Endothelial cell of umbilical vein (primary cell): Measurements from ENCODE around the gene SLC22A17. TPM values are rescaled to one million over a fixed set of nuclear protein-coding genes. Genes with fewer than 3 reads are reported as not detected.
"Not testable (repeated sequence)": the region's sequence is repeated elsewhere in the genome, so short reads cannot be mapped to it uniquely, and the experiment has no call there.

Experiments
- BruUV-seq: library from RNA; stranded (reverse); fragments of 400-500 nt; replicated peaks from 2 replicates; lab custom pipeline; 2021; lab: Mats Ljungman, UMichigan
- CTCF ChIA-PET: fragments of 300-600, 350-600 bp; sonication (Branson Sonifier 250); formaldehyde crosslinking; loops from one replicate; lab custom pipeline; 2021; ENCODE audit warnings: antibody characterized with exemption, inconsistent platforms; lab: Charles Lee
- POLR2A ChIA-PET: fragments of 300-600, 350-600 bp; sonication (Branson Sonifier 250); formaldehyde crosslinking; loops from one replicate; lab custom pipeline; 2021; ENCODE audit warnings: antibody characterized with exemption, inconsistent platforms; lab: Charles Lee
- DNase-seq: peaks from one replicate; pipeline ENCODE4 v3.0.0-alpha.2; 2011; ENCODE audit warnings: low read depth, low spot score
- FAIRE-seq: peaks from 2 replicates; lab custom pipeline; 2011; peaks lifted over from hg19 to GRCh38; lab: Jason Lieb, UNC
- H2AFZ ChIP-seq: 2 replicates; pipeline ENCODE4 v1.6.0; 2012; ENCODE audit warnings: low read depth, low read length, control low read depth, inconsistent platforms
- H3K27ac ChIP-seq: 2 replicates; pipeline ENCODE4 v1.5.1; 2011; ENCODE audit warnings: low read depth, mild to moderate bottlenecking, control low read depth, low read length, moderate library complexity; ENCODE audit not compliant: insufficient read depth
- H3K27me3 ChIP-seq, 2 experiments: 2 replicates each; pipeline versions ENCODE4 v1.6.0 to v1.6.1; 2011; ENCODE audit warnings: low read length in 2 of 2, mixed read lengths in 1 of 2; ENCODE audit not compliant: control insufficient read depth in 2 of 2, insufficient read depth in 2 of 2
- H3K36me3 ChIP-seq, 2 experiments: 2 replicates in 1 of 2; 3 replicates in 1 of 2; pipeline ENCODE4 v1.5.1; 2011; ENCODE audit warnings: low read length in 2 of 2, mild to moderate bottlenecking in 1 of 2, moderate library complexity in 1 of 2; ENCODE audit not compliant: control insufficient read depth in 2 of 2, insufficient read depth in 2 of 2; ENCODE audit errors: extremely low read depth in 1 of 2
- H3K4me1 ChIP-seq: 3 replicates; pipeline ENCODE4 v1.5.1; 2011; ENCODE audit warnings: mild to moderate bottlenecking, low read length; ENCODE audit not compliant: control insufficient read depth, insufficient read depth; ENCODE audit errors: extremely low read depth
- H3K4me2 ChIP-seq: 2 replicates; pipeline ENCODE4 v1.6.1; 2011; ENCODE audit warnings: low read length, control low read depth, mixed read lengths; ENCODE audit not compliant: insufficient read depth
- H3K4me3 ChIP-seq, 3 experiments: fragments of 200-600 bp in 1 of 3; sonication (generic), shearing (Covaris generic) in 1 of 3; replicated peaks in 1 of 3; 2 replicates each; pipeline ENCODE4 v1.5.1; 2011 to 2016; ENCODE audit warnings: control low read depth in 3 of 3, low read length in 3 of 3, mild to moderate bottlenecking in 2 of 3, inconsistent platforms in 1 of 3, low read depth in 1 of 3, moderate library complexity in 1 of 3; ENCODE audit not compliant: insufficient read depth in 1 of 3
- H3K79me2 ChIP-seq: 2 replicates; pipeline ENCODE4 v1.6.0; 2012; ENCODE audit warnings: low read length, inconsistent platforms; ENCODE audit not compliant: control insufficient read depth, insufficient read depth
- H3K9ac ChIP-seq: replicated peaks from 2 replicates; pipeline ENCODE3; 2011; ENCODE audit warnings: low read length, control low read depth; ENCODE audit not compliant: insufficient read depth; ENCODE audit errors: extremely low read depth
- H3K9me1 ChIP-seq: replicated peaks from 3 replicates; pipeline ENCODE4 v1.6.0; 2011; ENCODE audit warnings: mild to moderate bottlenecking, low read length; ENCODE audit not compliant: control insufficient read depth, insufficient read depth; ENCODE audit errors: extremely low read depth
- H3K9me3 ChIP-seq: replicated peaks from 2 replicates; pipeline ENCODE4 v1.5.1; 2012; ENCODE audit warnings: low read length, inconsistent platforms; ENCODE audit not compliant: control insufficient read depth, insufficient read depth
- H4K20me1 ChIP-seq: replicated peaks from 2 replicates; pipeline ENCODE3; 2011; ENCODE audit warnings: mild to moderate bottlenecking, low read length; ENCODE audit not compliant: control insufficient read depth, insufficient read depth; ENCODE audit errors: extremely low read depth
- EZH2 ChIP-seq: IDR thresholded peaks from 2 replicates; pipeline ENCODE4 v1.6.1; 2012; ENCODE audit warnings: borderline replicate concordance, low read depth, mild to moderate bottlenecking, moderate library complexity, low read length, inconsistent platforms; ENCODE audit not compliant: severe bottlenecking
- FOS ChIP-seq: IDR thresholded peaks from 2 replicates; pipeline ENCODE4 v1.6.1; 2011; ENCODE audit warnings: mild to moderate bottlenecking, low read length, moderate library complexity, borderline replicate concordance; ENCODE audit not compliant: insufficient read depth
- GATA2 ChIP-seq: IDR thresholded peaks from 2 replicates; pipeline ENCODE4 v1.7.0; 2011; ENCODE audit warnings: low read depth, mild to moderate bottlenecking, moderate library complexity, mixed read lengths, low read length; ENCODE audit not compliant: insufficient read length, insufficient read depth
- MYC ChIP-seq: IDR thresholded peaks from one replicate; pipeline ENCODE4 v1.6.1; 2011; ENCODE audit warnings: mild to moderate bottlenecking, low read depth, low read length
- POLR2A ChIP-seq: IDR thresholded peaks from 2 replicates; pipeline ENCODE4 v1.6.1; 2012; ENCODE audit warnings: low read depth, mild to moderate bottlenecking, control low read depth, low read length
- POLR2AphosphoS5 ChIP-seq: IDR thresholded peaks from 2 replicates; pipeline ENCODE4 v1.6.1; 2012; ENCODE audit warnings: low read depth, mild to moderate bottlenecking, control low read depth, low read length, moderate library complexity; ENCODE audit not compliant: insufficient read depth
- dilution Hi-C: fragments of 300-500 bp; cut with MboI; formaldehyde crosslinking; loops from one replicate; pipeline ENCODE4 v1.15.0; 2019; ENCODE audit warnings: low sequenced_read_pairs; ENCODE audit not compliant: extremely low pct_ligation_motif_present
- intact Hi-C: fragments of 100-400 bp; cut with micrococcal nuclease; formaldehyde crosslinking; loops from one replicate; pipeline ENCODE4 v1.10.0; 2022
- polyA plus RNA-seq, 4 experiments: library from polyadenylated mRNA; depleted of rRNA in 3 of 4; stranded (reverse) in 3 of 4; unstranded in 1 of 4; fragments of >200 nt; gene quantifications; 2 replicates each; pipeline versions ENCODE4 v1.2.1 to v1.2.3, GENCODE V29; 2011 to 2012; ENCODE audit warnings: missing spikeins in 1 of 4
- total RNA-seq: library from RNA; stranded (reverse); gene quantifications from 2 replicates; pipeline ENCODE4 v1.2.3, GENCODE V29; 2021
- TF ChIP-seq, protein P1 (sequence below), 2 donors: IDR thresholded peaks; 1 replicate in 1 of 2; 2 replicates in 1 of 2; pipeline ENCODE4 v1.5.1; 2011; ENCODE audit warnings: low read length in 2 of 2, mild to moderate bottlenecking in 2 of 2, moderate library complexity in 2 of 2, control low read depth in 1 of 2, inconsistent platforms in 1 of 2, low read depth in 1 of 2; ENCODE audit not compliant: insufficient read depth in 1 of 2; ENCODE audit errors: extremely low read depth in 1 of 2

SLC22A17 gene
- total and polyA plus RNA-seq, 2 donors (not counting 3 experiments of a cell fraction or from before 2014, with no cell fraction given), result 2.9 to 4.6 TPM

DNA sequence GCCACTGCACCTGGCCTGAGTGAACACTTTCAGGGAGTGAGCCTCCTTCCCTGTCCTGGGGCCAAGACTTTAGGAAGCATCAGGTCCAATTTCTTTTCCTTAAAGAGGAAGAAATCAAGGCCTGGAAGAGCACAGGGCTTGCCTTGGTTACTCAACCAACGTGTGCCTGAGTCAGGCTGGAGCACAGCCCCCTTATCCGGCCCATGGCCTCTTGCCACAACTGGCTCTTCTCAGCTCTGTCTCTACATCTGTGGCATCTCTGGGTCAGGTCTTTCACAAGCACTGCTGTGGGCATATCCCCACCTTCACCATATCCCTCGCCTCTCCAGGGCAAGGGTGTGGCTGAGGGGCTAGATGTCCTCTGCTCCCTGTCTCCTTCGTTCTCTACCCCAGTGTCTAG lies 48.6 kb upstream of the SLC22A17 start:
- Histone ChIP-seq H3K27ac (no peak overlapping the region), H3K27me3 (no peaks in the 10 kb centered on the region), H3K9me3 (no peaks in the 10 kb centered on the region), H3K9me1 (no peaks in the 10 kb centered on the region), H3K4me2 (no peak overlapping the region), H3K4me3 (no peak overlapping the region), H3K36me3 (no peaks in the 10 kb centered on the region), H3K4me1 (no peaks in the 10 kb centered on the region), H2AFZ (no peak overlapping the region), H3K9ac (no peak overlapping the region), H4K20me1 (no peaks in the 10 kb centered on the region), H3K79me2 (no peaks in the 10 kb centered on the region)
- TF ChIP-seq GATA2, result no peak
- TF ChIP-seq MYC, result no peak
- TF ChIP-seq POLR2AphosphoS5, result no peak
- TF ChIP-seq EZH2, result no peak
- TF ChIP-seq, protein P1, sequence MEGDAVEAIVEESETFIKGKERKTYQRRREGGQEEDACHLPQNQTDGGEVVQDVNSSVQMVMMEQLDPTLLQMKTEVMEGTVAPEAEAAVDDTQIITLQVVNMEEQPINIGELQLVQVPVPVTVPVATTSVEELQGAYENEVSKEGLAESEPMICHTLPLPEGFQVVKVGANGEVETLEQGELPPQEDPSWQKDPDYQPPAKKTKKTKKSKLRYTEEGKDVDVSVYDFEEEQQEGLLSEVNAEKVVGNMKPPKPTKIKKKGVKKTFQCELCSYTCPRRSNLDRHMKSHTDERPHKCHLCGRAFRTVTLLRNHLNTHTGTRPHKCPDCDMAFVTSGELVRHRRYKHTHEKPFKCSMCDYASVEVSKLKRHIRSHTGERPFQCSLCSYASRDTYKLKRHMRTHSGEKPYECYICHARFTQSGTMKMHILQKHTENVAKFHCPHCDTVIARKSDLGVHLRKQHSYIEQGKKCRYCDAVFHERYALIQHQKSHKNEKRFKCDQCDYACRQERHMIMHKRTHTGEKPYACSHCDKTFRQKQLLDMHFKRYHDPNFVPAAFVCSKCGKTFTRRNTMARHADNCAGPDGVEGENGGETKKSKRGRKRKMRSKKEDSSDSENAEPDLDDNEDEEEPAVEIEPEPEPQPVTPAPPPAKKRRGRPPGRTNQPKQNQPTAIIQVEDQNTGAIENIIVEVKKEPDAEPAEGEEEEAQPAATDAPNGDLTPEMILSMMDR (IDR thresholded peaks at IDR 0.05; ENCODE audit: extremely low read depth in 1 of 2, insufficient read depth in 1 of 2, low read depth in 1 of 2, low read length in 2 of 2), result no peak
- no peak for TF ChIP-seq POLR2A
- TF ChIP-seq FOS, result no peak
- DNase-seq, result no peak
- no peak for FAIRE-seq
- ChIA-PET CTCF (no interaction called here), POLR2A (no interaction called here)
- intact Hi-C loops (no loop called here), dilution Hi-C loops (no loop called here)
- BruUV-seq, result no TSS peak

DNA sequence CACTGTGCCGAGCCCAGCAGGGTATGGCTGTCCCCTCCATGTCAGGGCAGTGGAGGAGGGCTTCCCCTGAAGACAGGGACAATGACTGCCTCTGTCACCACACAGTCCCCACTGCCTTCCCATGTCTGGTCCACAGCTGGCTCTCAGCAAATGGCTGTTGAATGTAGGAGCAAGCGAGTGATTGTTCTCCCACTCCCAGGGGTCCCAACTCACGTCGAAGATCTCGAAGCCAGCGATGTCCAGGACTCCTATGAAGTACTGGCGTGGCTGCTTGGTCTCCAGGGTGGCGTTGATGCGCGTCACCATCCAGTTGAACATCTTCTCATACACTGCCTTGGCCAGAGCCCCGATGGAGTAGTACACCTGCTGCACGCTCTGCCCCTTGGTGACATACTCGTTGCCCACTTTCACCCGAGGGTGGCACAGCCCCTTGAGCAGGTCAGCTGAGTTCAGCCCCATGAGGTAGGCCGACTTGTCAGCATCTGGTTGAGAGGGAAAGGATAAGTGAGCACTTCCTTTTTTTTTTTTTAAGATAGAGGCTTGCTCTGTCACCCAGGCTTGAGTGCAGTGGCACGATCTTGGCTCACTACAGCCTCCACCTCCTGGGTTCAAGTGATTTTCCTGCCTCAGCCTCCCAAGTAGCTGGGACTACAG lies 47.9 kb upstream of the SLC22A17 start:
- H3K9ac ChIP-seq, H3K27ac ChIP-seq, CTCF ChIA-PET, H2AFZ ChIP-seq, H3K27me3 ChIP-seq, H3K79me2 ChIP-seq, H3K9me1 ChIP-seq, H3K4me1 ChIP-seq, DNase-seq, H4K20me1 ChIP-seq, FAIRE-seq, intact Hi-C loops, POLR2A ChIA-PET, H3K36me3 ChIP-seq, H3K4me2 ChIP-seq, dilution Hi-C loops, H3K4me3 ChIP-seq, BruUV-seq, H3K9me3 ChIP-seq: not testable (repeated sequence)
